ENCODE data around the gene TMEM212.
A peak's percentile ranks its signal among the peaks of the same experiment; 100 is the strongest.

The TMEM212 gene

GRCh38 chr3:171842864-171843518 lies at the start of gene TMEM212:
TSS of gene TMEM212 (plus strand) at chr3:171843349. CDS start at chr3:171843384, 35 bp downstream.
- no peak for DNase-seq
- Histone ChIP-seq H3K4me3 (no peak within 1 kb of the TSS), H3K27me3 (no peaks in the 10 kb centered on the region), H3K4me1 (peaks cover 0 to 32% (median 0%) of the 10 kb centered on the region in 4 donors), H3K36me3 (no peaks in the 10 kb centered on the region), H3K27ac (peak within 1 kb of the TSS in 1 of 2 donors; percentile 24), H3K9me3 (no peaks in the 10 kb centered on the region)
- TF ChIP-seq, protein P1, sequence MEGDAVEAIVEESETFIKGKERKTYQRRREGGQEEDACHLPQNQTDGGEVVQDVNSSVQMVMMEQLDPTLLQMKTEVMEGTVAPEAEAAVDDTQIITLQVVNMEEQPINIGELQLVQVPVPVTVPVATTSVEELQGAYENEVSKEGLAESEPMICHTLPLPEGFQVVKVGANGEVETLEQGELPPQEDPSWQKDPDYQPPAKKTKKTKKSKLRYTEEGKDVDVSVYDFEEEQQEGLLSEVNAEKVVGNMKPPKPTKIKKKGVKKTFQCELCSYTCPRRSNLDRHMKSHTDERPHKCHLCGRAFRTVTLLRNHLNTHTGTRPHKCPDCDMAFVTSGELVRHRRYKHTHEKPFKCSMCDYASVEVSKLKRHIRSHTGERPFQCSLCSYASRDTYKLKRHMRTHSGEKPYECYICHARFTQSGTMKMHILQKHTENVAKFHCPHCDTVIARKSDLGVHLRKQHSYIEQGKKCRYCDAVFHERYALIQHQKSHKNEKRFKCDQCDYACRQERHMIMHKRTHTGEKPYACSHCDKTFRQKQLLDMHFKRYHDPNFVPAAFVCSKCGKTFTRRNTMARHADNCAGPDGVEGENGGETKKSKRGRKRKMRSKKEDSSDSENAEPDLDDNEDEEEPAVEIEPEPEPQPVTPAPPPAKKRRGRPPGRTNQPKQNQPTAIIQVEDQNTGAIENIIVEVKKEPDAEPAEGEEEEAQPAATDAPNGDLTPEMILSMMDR (IDR thresholded peaks at IDR 0.05), result no peak
- intact Hi-C loops (cut with DNase I; ENCODE audit: low total_unique reads), result no loop called here

- intact Hi-C loops (cut with DNase I; ENCODE audit: low total_unique reads), result no loop called here
- no peak overlapping the region for H3K27ac ChIP-seq
- H3K27me3 ChIP-seq, result no peaks in the 10 kb centered on the region
- peaks cover 0 to 29% (median 6%) of the 10 kb centered on the region in 4 donors for H3K4me1 ChIP-seq
- no peaks in the 10 kb centered on the region for H3K36me3 ChIP-seq
- H3K4me3 ChIP-seq, result no peak overlapping the region
- no peaks in the 10 kb centered on the region for H3K9me3 ChIP-seq
- TF ChIP-seq, protein P1 (IDR thresholded peaks at IDR 0.05), result no peak
- DNase-seq, result no peak
These were observed 46.4 kb upstream of the TMEM212 start for GRCh38 chr3:171796625-171797264.

- Histone ChIP-seq H3K27me3 (no peaks in the 10 kb centered on the region), H3K4me1 (peaks cover 0 to 34% (median 8%) of the 10 kb centered on the region in 4 donors), H3K27ac (no peak overlapping the region), H3K36me3 (no peaks in the 10 kb centered on the region), H3K9me3 (no peaks in the 10 kb centered on the region), H3K4me3 (no peak overlapping the region)
- intact Hi-C loops (cut with DNase I; ENCODE audit: low total_unique reads), result no loop called here
- no peak for DNase-seq
- TF ChIP-seq, protein P1 (IDR thresholded peaks at IDR 0.05), result no peak
These were observed 45.9 kb upstream of the TMEM212 start for GRCh38 chr3:171797265-171797679.

GRCh38 chr3:171797873-171798272 lies 45.3 kb upstream of the TMEM212 start:
- Histone ChIP-seq H3K36me3 (no peaks in the 10 kb centered on the region), H3K27ac (no peak overlapping the region), H3K4me3 (no peak overlapping the region), H3K9me3 (no peaks in the 10 kb centered on the region), H3K27me3 (no peaks in the 10 kb centered on the region), H3K4me1 (peaks cover 0 to 40% (median 10%) of the 10 kb centered on the region in 4 donors)
- no peak for DNase-seq
- intact Hi-C loops (cut with DNase I; ENCODE audit: low total_unique reads), result no loop called here
- TF ChIP-seq, protein P1 (IDR thresholded peaks at IDR 0.05), result no peak

- peaks cover 3 to 46% (median 12%) of the 10 kb centered on the region in 4 donors for H3K4me1 ChIP-seq
- H3K27ac ChIP-seq, result no peak overlapping the region
- DNase-seq, result no peak
- H3K27me3 ChIP-seq, result no peaks in the 10 kb centered on the region
- intact Hi-C loops (cut with DNase I; ENCODE audit: low total_unique reads), result no loop called here
- H3K4me3 ChIP-seq, result no peak overlapping the region
- no peaks in the 10 kb centered on the region for H3K9me3 ChIP-seq
- H3K36me3 ChIP-seq, result no peaks in the 10 kb centered on the region
- TF ChIP-seq, protein P1 (IDR thresholded peaks at IDR 0.05), result no peak
These were observed 43.6 kb upstream of the TMEM212 start for GRCh38 chr3:171799501-171799900.

Measured in tibial artery (tissue), 4 donors.